PFSK-1 (cell line): Measurements from ENCODE around the gene ZNF92.

Source experiments
- FOXP2 ChIP-seq: optimal IDR thresholded peaks from 2 replicates; pipeline ENCODE3; 2011; ENCODE audit warnings: borderline replicate concordance, control low read depth, inconsistent platforms; ENCODE audit not compliant: insufficient read depth; ENCODE audit errors: extremely low read length, extremely low read depth
- POLR2AphosphoS5 ChIP-seq: IDR thresholded peaks from 2 replicates; pipeline ENCODE4 v1.6.1; 2012; ENCODE audit warnings: low read depth, mild to moderate bottlenecking, control low read depth, low read length, moderate library complexity
- SIN3A ChIP-seq: IDR thresholded peaks from 2 replicates; pipeline ENCODE4 v1.6.1; 2012; ENCODE audit warnings: mild to moderate bottlenecking, low read length, moderate library complexity, borderline replicate concordance; ENCODE audit not compliant: insufficient read depth
- TAF1 ChIP-seq: IDR thresholded peaks from 2 replicates; pipeline ENCODE4 v1.6.1; 2012; ENCODE audit warnings: low read length, control low read depth, borderline replicate concordance; ENCODE audit not compliant: insufficient read depth
- TF ChIP-seq, protein P1 (sequence below), 2 experiments: IDR thresholded peaks; 2 replicates each; pipeline versions ENCODE4 v1.6.1 to v1.8.0; 2011 to 2012; ENCODE audit warnings: low read depth in 2 of 2, low read length in 2 of 2, control low read depth in 1 of 2, inconsistent platforms in 1 of 2, mild to moderate bottlenecking in 1 of 2, moderate library complexity in 1 of 2; ENCODE audit not compliant: insufficient read depth in 1 of 2

ZNF92 gene

DNA sequence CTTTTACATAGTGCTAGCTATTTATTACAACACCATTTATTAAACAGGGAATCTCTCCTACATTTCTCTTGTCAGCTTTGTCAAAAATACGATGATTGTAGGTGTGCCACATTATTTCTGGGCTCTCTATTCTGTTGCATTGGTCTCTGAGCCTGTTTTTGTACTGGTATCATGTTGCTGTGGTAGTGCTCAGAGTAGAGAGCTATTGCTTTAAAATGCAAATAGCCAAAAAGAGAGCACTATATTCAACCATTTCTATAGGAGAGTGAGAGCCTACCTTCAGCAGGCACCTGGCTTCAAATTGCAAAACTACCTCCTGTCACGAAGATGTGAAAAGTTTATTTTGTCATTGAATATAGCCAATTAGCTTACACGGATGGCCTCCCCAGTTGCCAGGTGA lies 8.1 kb downstream of the ZNF92 start:
- TF ChIP-seq SIN3A (no peak), FOXP2 (no peak), TAF1 (no peak), POLR2AphosphoS5 (no peak)
- TF ChIP-seq, protein P1, sequence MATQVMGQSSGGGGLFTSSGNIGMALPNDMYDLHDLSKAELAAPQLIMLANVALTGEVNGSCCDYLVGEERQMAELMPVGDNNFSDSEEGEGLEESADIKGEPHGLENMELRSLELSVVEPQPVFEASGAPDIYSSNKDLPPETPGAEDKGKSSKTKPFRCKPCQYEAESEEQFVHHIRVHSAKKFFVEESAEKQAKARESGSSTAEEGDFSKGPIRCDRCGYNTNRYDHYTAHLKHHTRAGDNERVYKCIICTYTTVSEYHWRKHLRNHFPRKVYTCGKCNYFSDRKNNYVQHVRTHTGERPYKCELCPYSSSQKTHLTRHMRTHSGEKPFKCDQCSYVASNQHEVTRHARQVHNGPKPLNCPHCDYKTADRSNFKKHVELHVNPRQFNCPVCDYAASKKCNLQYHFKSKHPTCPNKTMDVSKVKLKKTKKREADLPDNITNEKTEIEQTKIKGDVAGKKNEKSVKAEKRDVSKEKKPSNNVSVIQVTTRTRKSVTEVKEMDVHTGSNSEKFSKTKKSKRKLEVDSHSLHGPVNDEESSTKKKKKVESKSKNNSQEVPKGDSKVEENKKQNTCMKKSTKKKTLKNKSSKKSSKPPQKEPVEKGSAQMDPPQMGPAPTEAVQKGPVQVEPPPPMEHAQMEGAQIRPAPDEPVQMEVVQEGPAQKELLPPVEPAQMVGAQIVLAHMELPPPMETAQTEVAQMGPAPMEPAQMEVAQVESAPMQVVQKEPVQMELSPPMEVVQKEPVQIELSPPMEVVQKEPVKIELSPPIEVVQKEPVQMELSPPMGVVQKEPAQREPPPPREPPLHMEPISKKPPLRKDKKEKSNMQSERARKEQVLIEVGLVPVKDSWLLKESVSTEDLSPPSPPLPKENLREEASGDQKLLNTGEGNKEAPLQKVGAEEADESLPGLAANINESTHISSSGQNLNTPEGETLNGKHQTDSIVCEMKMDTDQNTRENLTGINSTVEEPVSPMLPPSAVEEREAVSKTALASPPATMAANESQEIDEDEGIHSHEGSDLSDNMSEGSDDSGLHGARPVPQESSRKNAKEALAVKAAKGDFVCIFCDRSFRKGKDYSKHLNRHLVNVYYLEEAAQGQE (IDR thresholded peaks at IDR 0.05; ENCODE audit: insufficient read depth in 1 of 2, low read depth in 2 of 2, low read length in 2 of 2), result no peak

DNA sequence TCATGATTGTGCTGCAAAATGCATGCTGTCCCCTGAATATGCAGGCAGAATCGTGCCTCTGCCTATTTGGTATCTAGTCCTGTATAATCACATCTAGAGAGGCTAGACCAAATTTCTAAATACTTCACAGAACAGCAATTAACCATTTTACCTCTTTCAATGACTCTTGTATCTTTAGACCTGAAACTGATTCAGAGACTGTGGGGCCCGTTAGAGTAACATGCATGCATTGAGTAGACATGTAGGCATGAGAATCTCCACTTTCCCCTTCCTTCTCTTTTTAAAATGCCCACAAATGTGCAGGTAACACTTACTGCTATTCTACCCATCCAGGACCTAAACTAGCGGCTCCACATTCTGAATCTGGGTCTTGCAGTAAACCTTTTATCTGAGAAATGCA lies 8.8 kb downstream of the ZNF92 start:
- TF ChIP-seq SIN3A (no peak), FOXP2 (no peak), TAF1 (no peak), POLR2AphosphoS5 (no peak)
- TF ChIP-seq, protein P1 (IDR thresholded peaks at IDR 0.05; ENCODE audit: insufficient read depth in 1 of 2, low read depth in 2 of 2, low read length in 2 of 2), result no peak

DNA sequence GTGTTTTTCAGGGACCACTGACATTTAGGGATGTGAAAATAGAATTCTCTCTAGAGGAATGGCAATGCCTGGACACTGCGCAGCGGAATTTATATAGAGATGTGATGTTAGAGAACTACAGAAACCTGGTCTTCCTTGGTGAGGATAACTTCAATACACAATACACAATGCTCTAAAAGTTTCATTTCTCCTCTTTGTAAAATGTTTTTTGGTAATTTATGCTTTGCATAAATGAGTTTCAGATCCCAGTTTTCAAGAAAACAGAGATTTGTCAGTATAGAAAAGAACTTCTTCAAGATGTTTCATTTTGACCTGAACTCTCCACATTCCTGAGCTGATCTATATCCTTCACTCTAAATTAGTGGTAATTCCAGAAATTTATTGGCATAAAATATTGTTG lies 14.2 kb downstream of the ZNF92 start:
- TF ChIP-seq, protein P1 (IDR thresholded peaks at IDR 0.05; ENCODE audit: insufficient read depth in 1 of 2, low read depth in 2 of 2, low read length in 2 of 2), result no peak
- TF ChIP-seq TAF1 (no peak), SIN3A (no peak), POLR2AphosphoS5 (no peak), FOXP2 (no peak)

DNA sequence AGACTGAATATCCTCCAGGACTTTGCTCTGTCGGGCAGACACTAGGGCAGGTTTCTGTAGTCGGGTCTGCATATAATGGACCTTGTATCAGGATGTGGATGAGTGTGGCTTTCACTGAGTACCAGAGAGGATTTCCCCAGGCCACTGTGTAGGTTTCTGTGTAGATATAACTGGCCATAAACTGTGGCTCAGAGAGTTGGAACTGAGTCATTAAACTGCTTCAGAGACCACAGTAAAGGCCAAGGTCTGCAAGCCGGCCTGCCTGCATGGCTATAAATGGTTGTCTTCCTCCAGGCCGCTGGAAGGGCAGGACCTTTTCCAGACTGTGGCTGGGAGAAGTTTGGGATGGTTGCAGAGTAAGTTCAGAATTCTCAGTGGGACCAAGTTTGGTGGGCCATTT lies 16.9 kb downstream of the ZNF92 start:
- TF ChIP-seq FOXP2 (no peak), TAF1 (no peak), SIN3A (no peak), POLR2AphosphoS5 (no peak)
- TF ChIP-seq, protein P1 (IDR thresholded peaks at IDR 0.05; ENCODE audit: insufficient read depth in 1 of 2, low read depth in 2 of 2, low read length in 2 of 2), result no peak

DNA sequence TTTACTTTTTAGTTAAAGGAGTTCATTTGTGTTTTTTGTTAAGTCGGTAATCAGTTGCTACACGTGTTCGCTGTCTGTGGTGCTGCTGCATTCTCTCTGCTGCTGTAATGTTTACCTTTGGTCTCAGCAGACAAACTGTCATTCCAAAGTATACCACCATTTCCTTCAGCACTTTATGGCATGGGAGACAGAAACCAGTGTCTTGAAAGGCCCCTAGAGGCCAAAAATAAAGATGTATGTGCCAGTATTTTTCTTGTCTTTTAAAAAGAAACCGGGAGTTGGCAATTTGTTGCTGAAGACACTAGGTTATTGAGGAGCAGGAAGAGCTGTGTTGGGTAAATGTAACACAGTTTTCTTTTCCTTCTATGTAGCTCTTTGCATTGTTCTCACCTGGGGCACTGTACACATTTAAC lies 24.1 kb downstream of the ZNF92 start:
- no peak for TF ChIP-seq FOXP2
- TF ChIP-seq, protein P1 (IDR thresholded peaks at IDR 0.05; ENCODE audit: insufficient read depth in 1 of 2, low read depth in 2 of 2, low read length in 2 of 2), result peak; percentile 23 to 85; a peak in 2 of 4 replicates
